Glomerular visceral epithelial cell (primary cell): ENCODE data around the gene MYO5C.
A peak's percentile ranks its signal among the peaks of the same experiment; 100 is the strongest.
"Not testable (repeated sequence)": the region's sequence is repeated elsewhere in the genome, so short reads cannot be mapped to it uniquely, and the experiment has no call there.

Experiments used
- DNase-seq: peaks from one replicate; pipeline ENCODE4 v3.0.0-alpha.2; 2016; ENCODE audit errors: extremely low spot score

The MYO5C gene

GRCh38 chr15:52308446-52309153 is 13.0 kb upstream of the MYO5C start:
- no peak for DNase-seq

DNA sequence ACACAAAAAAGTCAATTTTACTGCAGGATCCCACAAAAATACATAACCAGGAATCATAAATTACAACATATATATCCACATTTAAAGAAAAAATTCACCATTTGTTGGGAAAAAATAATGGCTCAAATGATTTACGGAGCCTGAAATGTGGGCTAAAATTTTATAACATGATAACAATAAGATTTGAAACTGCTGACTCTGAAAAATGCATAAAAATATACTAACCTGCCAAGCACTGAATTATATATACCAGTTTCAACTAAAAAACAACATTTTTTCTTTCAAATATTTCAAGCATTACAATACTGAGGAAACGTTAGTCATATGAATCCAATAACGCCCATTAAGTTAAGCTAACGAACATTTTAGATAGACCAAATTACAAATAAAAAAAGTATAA is 12.2 kb upstream of the MYO5C start:
- no peak for DNase-seq

GRCh38 chr15:52306270-52306669 is 10.7 kb upstream of the MYO5C start:
- DNase-seq: no peak

- no peak for DNase-seq
Measured at GRCh38 chr15:52303093-52303772, 7.6 kb upstream of the MYO5C start.

GRCh38 chr15:52301265-52301847 is 5.8 kb upstream of the MYO5C start:
- DNase-seq: no peak

DNA sequence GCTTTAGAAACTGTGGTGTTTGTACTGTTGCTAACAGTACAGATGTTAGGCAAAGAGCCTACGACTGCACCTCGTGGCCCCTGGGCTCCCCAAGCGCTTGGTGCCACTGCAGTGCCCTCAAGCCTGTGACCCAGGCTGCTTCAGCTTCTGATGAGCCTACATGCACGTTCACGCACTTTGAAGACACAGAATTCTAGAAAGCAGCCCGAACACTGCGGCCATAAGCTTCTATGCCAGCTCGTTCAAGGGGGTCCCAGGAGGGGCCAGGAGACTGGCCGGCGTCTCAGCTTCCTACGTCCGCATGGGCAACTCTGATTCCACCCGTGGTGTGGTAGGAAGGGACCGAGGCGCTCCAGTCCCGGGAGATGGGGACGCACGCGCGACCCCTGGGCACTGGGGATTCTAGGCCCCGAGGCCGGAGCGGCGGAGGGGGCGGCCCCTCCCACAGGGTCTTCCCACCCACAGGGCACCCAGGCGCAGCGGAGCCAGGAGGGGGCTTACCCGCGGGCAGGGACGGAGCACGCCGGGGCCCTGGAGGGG is 653 bp downstream of the MYO5C start:
- DNase-seq: no peak

GRCh38 chr15:52292780-52293392 is 2.7 kb downstream of the MYO5C start:
- DNase-seq: no peak

GRCh38 chr15:52291204-52291603 is 4.4 kb downstream of the MYO5C start:
- no peak for DNase-seq

- DNase-seq: no peak
Measured at GRCh38 chr15:52290800-52291199, 4.8 kb downstream of the MYO5C start.

- no peak for DNase-seq
Measured at GRCh38 chr15:52290329-52290728, 5.3 kb downstream of the MYO5C start.

- peak; percentile 72 for DNase-seq
Measured at GRCh38 chr15:52289629-52290081, 5.9 kb downstream of the MYO5C start.

DNA sequence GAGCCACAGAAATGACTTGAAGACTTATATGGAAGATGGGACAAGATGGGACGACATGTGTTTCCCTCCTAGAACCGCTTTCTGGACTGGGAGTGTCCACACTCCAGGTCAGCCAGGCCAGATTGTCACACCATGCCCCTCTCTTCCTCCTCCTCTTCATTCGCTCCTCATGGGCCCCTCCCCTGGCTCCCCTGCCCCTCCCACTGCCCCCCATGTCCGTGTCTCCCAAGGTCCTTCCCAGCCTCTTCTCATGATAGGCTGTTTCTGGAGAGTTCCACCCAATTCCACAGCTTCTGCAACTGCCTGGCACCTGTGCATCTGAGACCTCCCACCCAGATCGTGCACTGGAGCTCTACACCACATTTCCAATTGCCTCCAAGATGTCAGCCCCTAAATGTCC is 6.6 kb downstream of the MYO5C start:
- no peak for DNase-seq

- DNase-seq: no peak
Measured at GRCh38 chr15:52288051-52288942, 7.3 kb downstream of the MYO5C start.

GRCh38 chr15:52287114-52287513 is 8.5 kb downstream of the MYO5C start:
- no peak for DNase-seq

- not testable (repeated sequence) for DNase-seq
Measured at GRCh38 chr15:52285941-52286340, 9.7 kb downstream of the MYO5C start.

GRCh38 chr15:52284164-52284563 is 11.4 kb downstream of the MYO5C start:
- DNase-seq: no peak

DNA sequence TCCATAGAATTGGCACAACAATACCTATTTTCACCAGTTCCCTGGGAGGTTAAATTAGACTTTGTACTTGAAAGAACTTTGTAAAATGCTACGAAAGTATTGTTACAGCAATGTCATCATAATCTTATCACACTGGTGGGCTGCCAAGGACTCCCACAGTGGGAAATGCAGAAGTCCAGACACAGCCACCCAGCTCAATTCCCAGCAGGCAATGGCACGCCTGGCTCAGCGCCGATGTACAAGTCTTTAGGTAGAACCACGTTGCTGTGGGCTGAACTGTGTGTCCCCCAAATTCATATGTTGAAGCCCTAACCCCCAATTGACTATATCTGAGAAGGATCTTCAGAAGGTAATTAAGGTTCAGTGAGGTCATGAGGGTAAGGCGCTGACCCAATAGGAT is 12.3 kb downstream of the MYO5C start:
- no peak for DNase-seq

DNA sequence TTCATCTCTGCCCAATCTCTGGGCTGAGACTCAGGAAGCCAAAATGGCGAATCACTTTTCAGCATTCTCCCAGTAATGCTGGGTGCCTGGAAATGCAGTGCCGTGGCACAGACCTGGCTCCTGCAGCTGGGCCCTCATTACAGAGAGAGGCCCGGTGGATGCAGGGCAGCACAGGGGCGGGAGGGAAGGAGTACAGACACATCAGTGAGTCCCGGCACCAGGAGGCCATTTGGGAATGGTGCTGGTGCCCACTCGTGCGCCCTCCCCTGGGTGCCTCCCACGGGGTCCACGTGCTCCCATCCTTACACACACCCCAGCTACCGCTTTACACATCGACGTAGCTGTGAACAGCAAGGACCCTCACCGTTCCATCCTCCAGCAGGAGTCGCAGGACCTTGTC is 13.2 kb downstream of the MYO5C start:
- DNase-seq: no peak

DNA sequence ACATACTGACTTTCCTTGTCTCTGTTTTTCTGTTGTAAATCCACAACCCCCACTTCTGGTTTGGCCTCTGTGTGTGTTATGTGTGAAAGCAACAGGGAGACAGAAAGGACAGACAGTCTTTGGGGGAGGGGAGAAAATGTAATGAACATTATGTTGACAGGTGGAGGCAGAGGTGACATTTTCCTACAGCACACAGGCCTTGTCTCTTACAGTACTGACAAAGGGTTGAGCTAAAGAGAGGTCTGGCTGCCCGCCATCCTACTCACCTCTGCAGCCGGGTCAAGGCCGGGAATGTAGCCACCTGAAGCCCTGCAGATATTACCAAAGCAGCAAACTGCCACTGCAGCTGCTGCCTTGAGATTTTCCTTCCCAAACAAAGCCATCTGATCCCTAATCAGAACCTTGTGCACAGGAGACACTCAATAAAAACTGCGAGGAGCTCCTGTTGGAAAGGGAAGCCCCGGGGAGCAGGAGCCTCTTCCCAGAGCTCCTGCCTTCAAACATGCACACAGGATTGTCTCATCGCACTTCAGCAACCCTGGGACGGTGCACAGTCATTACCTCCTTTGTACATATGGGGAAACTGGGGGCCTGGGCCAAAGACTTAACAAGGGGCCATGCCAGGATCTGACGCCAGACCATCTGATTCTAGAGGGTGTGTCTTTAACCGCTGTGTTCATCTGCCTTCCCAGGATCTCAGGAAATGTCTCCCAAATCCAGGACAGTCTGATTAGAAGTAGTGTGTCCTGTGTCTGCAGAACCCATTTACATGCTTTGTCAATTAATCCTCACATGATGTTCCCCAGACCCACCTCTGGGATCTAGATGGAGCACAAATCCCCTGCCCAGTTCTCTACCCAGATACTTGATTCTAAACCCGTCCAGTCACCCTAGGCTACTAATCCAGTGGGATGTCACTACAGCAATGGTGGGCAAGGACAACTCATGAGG is 14.2 kb downstream of the MYO5C start:
- DNase-seq: no peak
